ENCODE data around the gene STPG1. TPM values are rescaled to one million over a fixed set of nuclear protein-coding genes. Genes with fewer than 3 reads are reported as not detected.
A peak's percentile ranks its signal among the peaks of the same experiment; 100 is the strongest.

STPG1 gene
- total and polyA plus RNA-seq, 2 donors from 2014 or later: 10.6 to 12.2 TPM

DNA sequence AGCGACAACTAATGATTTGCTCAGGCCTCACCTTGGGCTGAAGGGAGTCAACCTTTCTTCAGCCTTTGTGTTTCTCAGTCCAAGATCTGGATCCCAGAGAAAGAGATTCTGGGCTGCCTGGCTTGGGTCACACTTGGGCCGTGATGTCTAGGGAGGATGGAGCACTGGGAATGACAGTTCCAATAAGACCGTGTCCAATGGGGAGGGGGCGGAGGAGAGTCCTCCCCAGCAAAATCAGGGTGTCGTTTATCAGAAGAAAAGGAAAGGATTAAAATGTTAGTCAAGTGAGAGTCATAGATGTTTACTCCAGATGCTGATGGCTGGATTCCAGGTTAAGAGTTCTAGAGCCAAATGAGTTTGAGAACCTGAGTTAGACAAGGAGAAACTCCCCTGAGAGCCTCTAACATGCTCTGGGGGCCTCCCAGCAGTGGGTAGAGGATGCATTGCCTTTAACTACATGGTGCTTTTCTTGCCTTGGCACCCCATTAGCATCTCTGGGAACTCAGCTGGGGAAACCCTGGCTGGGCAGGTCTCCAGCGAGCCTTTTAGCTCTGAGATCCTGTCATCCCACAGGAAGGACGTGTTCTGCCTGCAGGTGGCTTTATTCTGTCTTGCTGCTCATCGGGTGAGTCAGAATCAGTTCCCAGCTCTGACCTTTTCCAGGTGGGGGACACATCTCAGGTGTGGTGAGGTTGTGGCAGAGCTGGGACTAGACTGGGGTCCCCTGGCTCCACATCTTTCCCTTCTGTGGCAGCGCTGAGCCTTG lies 24.2 kb upstream of the STPG1 start:
- Histone ChIP-seq H3K36me3 (ENCODE audit: control insufficient read depth in 2 of 3, insufficient read depth in 3 of 3, low read length in 3 of 3) (no peaks in the 10 kb centered on the region), H3K9me3 (ENCODE audit: control insufficient read depth in 2 of 3, insufficient read depth in 1 of 3, low read length in 3 of 3) (no peaks in the 10 kb centered on the region), H3K27ac (ENCODE audit: low read depth in 2 of 2, low read length in 2 of 2) (no peak overlapping the region), H3K4me1 (ENCODE audit: control insufficient read depth in 2 of 3, insufficient read depth in 2 of 3, low read depth in 1 of 3, low read length in 3 of 3) (no peaks in the 10 kb centered on the region), H3K9ac (ENCODE audit: low read length in 3 of 3) (no peak overlapping the region), H3K27me3 (ENCODE audit: control insufficient read depth, insufficient read depth, low read length) (no peaks in the 10 kb centered on the region), H3K4me3 (ENCODE audit: low read length in 3 of 3) (no peak overlapping the region)
- DNase-seq: peak in 1 of 5 donors; percentile 33
- TF ChIP-seq, protein P1, sequence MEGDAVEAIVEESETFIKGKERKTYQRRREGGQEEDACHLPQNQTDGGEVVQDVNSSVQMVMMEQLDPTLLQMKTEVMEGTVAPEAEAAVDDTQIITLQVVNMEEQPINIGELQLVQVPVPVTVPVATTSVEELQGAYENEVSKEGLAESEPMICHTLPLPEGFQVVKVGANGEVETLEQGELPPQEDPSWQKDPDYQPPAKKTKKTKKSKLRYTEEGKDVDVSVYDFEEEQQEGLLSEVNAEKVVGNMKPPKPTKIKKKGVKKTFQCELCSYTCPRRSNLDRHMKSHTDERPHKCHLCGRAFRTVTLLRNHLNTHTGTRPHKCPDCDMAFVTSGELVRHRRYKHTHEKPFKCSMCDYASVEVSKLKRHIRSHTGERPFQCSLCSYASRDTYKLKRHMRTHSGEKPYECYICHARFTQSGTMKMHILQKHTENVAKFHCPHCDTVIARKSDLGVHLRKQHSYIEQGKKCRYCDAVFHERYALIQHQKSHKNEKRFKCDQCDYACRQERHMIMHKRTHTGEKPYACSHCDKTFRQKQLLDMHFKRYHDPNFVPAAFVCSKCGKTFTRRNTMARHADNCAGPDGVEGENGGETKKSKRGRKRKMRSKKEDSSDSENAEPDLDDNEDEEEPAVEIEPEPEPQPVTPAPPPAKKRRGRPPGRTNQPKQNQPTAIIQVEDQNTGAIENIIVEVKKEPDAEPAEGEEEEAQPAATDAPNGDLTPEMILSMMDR (IDR thresholded peaks at IDR 0.05; ENCODE audit: borderline replicate concordance, extremely low read depth, insufficient read depth): no peak
- no peak for FAIRE-seq
- intact Hi-C loops (cut with DNase I): no loop called here

DNA sequence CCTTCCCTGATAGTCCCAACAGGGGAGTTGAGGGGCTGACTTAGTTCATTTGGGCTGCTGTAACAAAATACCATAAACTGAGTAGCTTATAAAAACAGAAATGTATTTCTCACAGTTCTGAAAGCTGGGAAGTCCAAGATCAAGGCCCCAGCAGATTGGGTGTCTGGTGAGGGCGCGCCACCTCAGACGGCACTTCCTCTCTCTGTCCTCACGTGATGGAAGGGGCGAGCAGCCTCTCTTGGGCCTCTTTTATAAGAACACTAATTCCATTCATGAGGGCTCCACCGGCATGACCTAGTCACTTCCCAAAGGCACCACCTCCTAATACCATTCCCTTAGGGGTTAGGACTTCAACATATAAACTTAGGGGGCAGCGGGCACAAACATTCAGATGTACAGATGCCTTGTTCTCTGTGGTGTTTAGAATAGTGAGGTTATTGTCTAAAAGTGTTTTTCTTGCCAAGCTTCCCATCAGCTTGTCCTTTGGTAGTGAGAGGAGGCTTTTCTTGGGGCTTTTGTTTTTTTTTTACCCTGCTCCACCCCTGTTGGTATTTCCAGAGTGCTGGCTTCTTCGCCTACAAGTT lies 22.3 kb upstream of the STPG1 start:
- TF ChIP-seq, protein P1 (IDR thresholded peaks at IDR 0.05; ENCODE audit: borderline replicate concordance, extremely low read depth, insufficient read depth): no peak
- Histone ChIP-seq H3K9ac (ENCODE audit: low read length in 3 of 3) (no peak overlapping the region), H3K4me1 (ENCODE audit: control insufficient read depth in 2 of 3, insufficient read depth in 2 of 3, low read depth in 1 of 3, low read length in 3 of 3) (no peaks in the 10 kb centered on the region), H3K27ac (ENCODE audit: low read depth in 2 of 2, low read length in 2 of 2) (no peak overlapping the region), H3K36me3 (ENCODE audit: control insufficient read depth in 2 of 3, insufficient read depth in 3 of 3, low read length in 3 of 3) (no peaks in the 10 kb centered on the region), H3K4me3 (ENCODE audit: low read length in 3 of 3) (no peak overlapping the region), H3K9me3 (ENCODE audit: control insufficient read depth in 2 of 3, insufficient read depth in 1 of 3, low read length in 3 of 3) (no peaks in the 10 kb centered on the region), H3K27me3 (ENCODE audit: control insufficient read depth, insufficient read depth, low read length) (no peaks in the 10 kb centered on the region)
- DNase-seq (no peak), FAIRE-seq (no peak)
- intact Hi-C loops (cut with DNase I): no loop called here

DNA sequence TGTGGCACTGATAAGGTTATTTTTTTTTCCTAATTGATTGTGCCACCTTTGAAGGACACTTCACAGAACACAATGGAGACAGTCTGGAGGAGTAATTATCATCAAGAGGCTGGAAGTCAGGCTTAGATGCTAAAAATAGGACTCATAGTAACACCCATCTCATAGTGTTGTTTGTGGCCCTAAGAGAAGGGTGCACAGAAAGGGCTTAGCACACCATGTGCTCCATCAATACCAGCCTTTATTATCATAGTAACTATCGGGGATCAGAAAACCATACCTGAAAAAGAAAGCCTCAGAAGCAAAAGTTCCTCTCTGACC lies 13.9 kb upstream of the STPG1 start:
- TF ChIP-seq, protein P1 (IDR thresholded peaks at IDR 0.05; ENCODE audit: borderline replicate concordance, extremely low read depth, insufficient read depth): no peak
- DNase-seq (no peak), FAIRE-seq (no peak)
- Histone ChIP-seq H3K4me3 (ENCODE audit: low read length in 3 of 3) (no peak overlapping the region), H3K9ac (ENCODE audit: low read length in 3 of 3) (no peak overlapping the region), H3K9me3 (ENCODE audit: control insufficient read depth in 2 of 3, insufficient read depth in 1 of 3, low read length in 3 of 3) (no peaks in the 10 kb centered on the region), H3K27me3 (ENCODE audit: control insufficient read depth, insufficient read depth, low read length) (no peaks in the 10 kb centered on the region), H3K36me3 (ENCODE audit: control insufficient read depth in 2 of 3, insufficient read depth in 3 of 3, low read length in 3 of 3) (no peaks in the 10 kb centered on the region), H3K27ac (ENCODE audit: low read depth in 2 of 2, low read length in 2 of 2) (no peak overlapping the region), H3K4me1 (ENCODE audit: control insufficient read depth in 2 of 3, insufficient read depth in 2 of 3, low read depth in 1 of 3, low read length in 3 of 3) (no peaks in the 10 kb centered on the region)
- intact Hi-C loops (cut with DNase I): no loop called here
